ENCODE measurements around the gene CCNG1.

- TF ChIP-seq CTCF (IDR thresholded peaks at IDR 0.05; ENCODE audit: borderline replicate concordance, extremely low read depth, low read length, poor library complexity, severe bottlenecking) (no peak), EZH2 (IDR thresholded peaks at IDR 0.05; ENCODE audit: borderline replicate concordance, low read depth, low read length, severe bottlenecking) (no peak)
These were observed 26.9 kb upstream of the CCNG1 start for GRCh38 chr5:163410505-163410904.
